Gastroesophageal sphincter (tissue), 3 donors: Measurements from ENCODE around the gene SH3RF3.

Source experiments
- EP300 ChIP-seq: sonication (generic); formaldehyde crosslinking; IDR thresholded peaks from one replicate; pipeline ENCODE4 v1.6.1; 2017; ENCODE audit warnings: antibody characterized with exemption, mild to moderate bottlenecking
- POLR2A ChIP-seq, 2 donors: fragments of 450-650 bp; IDR thresholded peaks; one replicate each; pipeline ENCODE4 v1.6.1; 2017; ENCODE audit warnings: antibody characterized with exemption in 2 of 2, mild to moderate bottlenecking in 2 of 2, moderate library complexity in 1 of 2
- POLR2AphosphoS5 ChIP-seq: sonication (generic); formaldehyde crosslinking; IDR thresholded peaks from one replicate; pipeline ENCODE4 v1.6.1; 2017; ENCODE audit warnings: antibody characterized with exemption
- TF ChIP-seq, protein P1 (sequence below), 4 experiments: fragments of 200-600 bp in 2 of 4; fragments of 450-650 bp in 2 of 4; sonication (generic) in 1 of 4; IDR thresholded peaks; one replicate each; pipeline ENCODE4 v1.5.1; 2017 to 2019; ENCODE audit warnings: antibody characterized with exemption in 4 of 4, mild to moderate bottlenecking in 2 of 4, moderate library complexity in 2 of 4

DNA sequence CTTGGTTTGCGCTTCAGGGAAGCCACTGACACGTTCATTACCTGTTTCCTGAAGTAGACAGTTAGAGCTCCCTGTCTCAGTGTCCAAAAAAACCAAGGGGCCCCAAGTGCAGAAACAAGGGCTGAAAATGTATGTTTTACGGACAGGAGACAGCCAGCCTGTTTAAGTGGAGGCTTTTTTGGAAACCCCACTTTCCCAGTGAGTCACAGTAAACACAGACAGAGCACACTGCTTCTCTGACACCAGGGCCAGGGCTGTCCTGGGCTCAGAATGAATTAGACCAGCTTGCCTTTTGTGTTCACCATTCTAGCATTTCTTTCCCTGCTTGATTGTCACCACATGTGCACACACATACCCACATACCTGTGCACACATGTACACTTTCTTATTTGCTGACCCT lies 128.6 kb downstream of the SH3RF3 start:
- TF ChIP-seq, protein P1, sequence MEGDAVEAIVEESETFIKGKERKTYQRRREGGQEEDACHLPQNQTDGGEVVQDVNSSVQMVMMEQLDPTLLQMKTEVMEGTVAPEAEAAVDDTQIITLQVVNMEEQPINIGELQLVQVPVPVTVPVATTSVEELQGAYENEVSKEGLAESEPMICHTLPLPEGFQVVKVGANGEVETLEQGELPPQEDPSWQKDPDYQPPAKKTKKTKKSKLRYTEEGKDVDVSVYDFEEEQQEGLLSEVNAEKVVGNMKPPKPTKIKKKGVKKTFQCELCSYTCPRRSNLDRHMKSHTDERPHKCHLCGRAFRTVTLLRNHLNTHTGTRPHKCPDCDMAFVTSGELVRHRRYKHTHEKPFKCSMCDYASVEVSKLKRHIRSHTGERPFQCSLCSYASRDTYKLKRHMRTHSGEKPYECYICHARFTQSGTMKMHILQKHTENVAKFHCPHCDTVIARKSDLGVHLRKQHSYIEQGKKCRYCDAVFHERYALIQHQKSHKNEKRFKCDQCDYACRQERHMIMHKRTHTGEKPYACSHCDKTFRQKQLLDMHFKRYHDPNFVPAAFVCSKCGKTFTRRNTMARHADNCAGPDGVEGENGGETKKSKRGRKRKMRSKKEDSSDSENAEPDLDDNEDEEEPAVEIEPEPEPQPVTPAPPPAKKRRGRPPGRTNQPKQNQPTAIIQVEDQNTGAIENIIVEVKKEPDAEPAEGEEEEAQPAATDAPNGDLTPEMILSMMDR (IDR thresholded peaks at IDR 0.05): no peak
- TF ChIP-seq POLR2A (IDR thresholded peaks at IDR 0.05) (no peak), POLR2AphosphoS5 (no peak), EP300 (no peak)
